Common myeloid progenitor, CD34-positive (primary cell): ENCODE measurements around the gene MCRIP2.

ENCODE experiments used
- CTCF ChIA-PET: fragments of 350-600 bp; sonication (Branson Sonifier 250); formaldehyde crosslinking; loops from one replicate; lab custom pipeline; 2021; ENCODE audit warnings: antibody characterized with exemption; lab: Charles Lee
- POLR2A ChIA-PET: fragments of 350-600 bp; sonication (Branson Sonifier 250); formaldehyde crosslinking; loops from one replicate; lab custom pipeline; 2021; ENCODE audit warnings: antibody characterized with exemption; lab: Charles Lee
- DNase-seq, 3 donors: peaks; one replicate each; pipeline versions ENCODE4 v3.0.0 to v3.0.0-alpha.2; 2013
- H3K27ac ChIP-seq, 2 experiments: 1 replicate in 1 of 2; 2 replicates in 1 of 2; pipeline ENCODE4 v1.7.0; 2013; ENCODE audit warnings: inconsistent platforms in 2 of 2, low read length in 2 of 2, mild to moderate bottlenecking in 2 of 2, low read depth in 1 of 2, moderate library complexity in 1 of 2; ENCODE audit not compliant: severe bottlenecking in 2 of 2, insufficient read depth in 1 of 2, poor library complexity in 1 of 2
- H3K27me3 ChIP-seq, 5 experiments: replicated peaks in 2 of 5; 1 replicate in 3 of 5; 2 replicates in 2 of 5; pipeline versions ENCODE4 v1.6.1 to v1.7.0; 2013; ENCODE audit warnings: low read length in 4 of 5, mild to moderate bottlenecking in 2 of 5, moderate library complexity in 2 of 5, inconsistent platforms in 1 of 5; ENCODE audit not compliant: insufficient read depth in 5 of 5, control insufficient read depth in 4 of 5
- H3K36me3 ChIP-seq, 4 experiments: 1 replicate in 2 of 4; 2 replicates in 2 of 4; pipeline versions ENCODE4 v1.6.1 to v1.7.0; 2013; ENCODE audit warnings: low read length in 3 of 4, control low read depth in 1 of 4, mild to moderate bottlenecking in 1 of 4; ENCODE audit not compliant: control insufficient read depth in 4 of 4, insufficient read depth in 4 of 4
- H3K4me1 ChIP-seq, 4 experiments: 1 replicate in 3 of 4; 2 replicates in 1 of 4; pipeline versions ENCODE4 v1.6.1 to v1.7.1; 2013; ENCODE audit warnings: low read length in 3 of 4, mild to moderate bottlenecking in 3 of 4, control low read depth in 1 of 4, inconsistent platforms in 1 of 4, moderate library complexity in 1 of 4; ENCODE audit not compliant: control insufficient read depth in 4 of 4, insufficient read depth in 4 of 4; ENCODE audit errors: control extremely low read depth in 1 of 4
- H3K4me3 ChIP-seq, 7 experiments: 1 replicate in 4 of 7; 2 replicates in 3 of 7; pipeline versions ENCODE4 v1.5.1 to v1.7.0; 2013; ENCODE audit warnings: mild to moderate bottlenecking in 7 of 7, low read length in 6 of 7, moderate library complexity in 6 of 7, inconsistent platforms in 2 of 7, low read depth in 2 of 7, control low read depth in 1 of 7; ENCODE audit not compliant: insufficient read depth in 4 of 7, control insufficient read depth in 1 of 7; ENCODE audit errors: extremely low read depth in 1 of 7
- H3K9me3 ChIP-seq, 5 experiments: 1 replicate in 4 of 5; 2 replicates in 1 of 5; pipeline versions ENCODE4 v1.6.1 to v1.7.1; 2013; ENCODE audit warnings: low read length in 4 of 5, mild to moderate bottlenecking in 2 of 5, inconsistent platforms in 1 of 5, low read depth in 1 of 5, moderate library complexity in 1 of 5; ENCODE audit not compliant: control insufficient read depth in 4 of 5, insufficient read depth in 2 of 5; ENCODE audit errors: control extremely low read depth in 1 of 5
- WGBS: methylation state at CpG from one replicate; pipeline ENCODE4 v1.1.5; 2013; ENCODE audit not compliant: insufficient coverage; 5-methylcytosine and 5-hydroxymethylcytosine counted together

MCRIP2 gene

GRCh38 chr16:624526-625070 is 17.0 kb upstream of the MCRIP2 start:
- ChIA-PET CTCF (interaction anchor here (1.6 kb wide), 1 partner anchor 24 kb away, joined by 3 read pairs; no protein-coding TSS in a partner anchor), POLR2A (interaction anchor here (0.6 kb wide), 1 partner anchor 11 kb away, joined by 4 read pairs; no protein-coding TSS in a partner anchor)
- no peaks in the 10 kb centered on the region for H3K27me3 ChIP-seq
- H3K9me3 ChIP-seq: no peaks in the 10 kb centered on the region
- 93% methylated on average over 7 of the region's 10 CpGs for WGBS
- H3K36me3 ChIP-seq: peaks cover 2 to 42% (median 18%) of the 10 kb centered on the region in 4 experiments
- no peaks in the 10 kb centered on the region for H3K4me1 ChIP-seq
- DNase-seq: no peak
- H3K4me3 ChIP-seq: no peak overlapping the region
- H3K27ac ChIP-seq: no peak overlapping the region

GRCh38 chr16:625117-625976 is 16.3 kb upstream of the MCRIP2 start:
- Histone ChIP-seq H3K27me3 (peaks cover 0 to 1% (median 0%) of the 10 kb centered on the region in 5 experiments), H3K36me3 (peaks cover 2 to 42% (median 18%) of the 10 kb centered on the region in 4 experiments), H3K27ac (no peak overlapping the region), H3K4me1 (no peaks in the 10 kb centered on the region), H3K4me3 (no peak overlapping the region), H3K9me3 (no peaks in the 10 kb centered on the region)
- ChIA-PET POLR2A (no interaction called here), CTCF (interaction anchor here (1.4 to 1.6 kb wide), 2 partner anchors 15 to 25 kb away, joined by 3 read pairs; no protein-coding TSS in a partner anchor)
- 97% methylated on average over 31 of the region's 37 CpGs for WGBS
- no peak for DNase-seq

GRCh38 chr16:625977-626765 is 15.5 kb upstream of the MCRIP2 start:
- Histone ChIP-seq H3K27ac (no peak overlapping the region), H3K9me3 (no peaks in the 10 kb centered on the region), H3K4me1 (peaks cover 0 to 6% (median 5%) of the 10 kb centered on the region in 4 experiments), H3K4me3 (no peak overlapping the region), H3K36me3 (peaks cover 2 to 39% (median 17%) of the 10 kb centered on the region in 4 experiments), H3K27me3 (peaks cover 0 to 4% (median 0%) of the 10 kb centered on the region in 5 experiments)
- no peak for DNase-seq
- POLR2A ChIA-PET: no interaction called here
- WGBS: 97% methylated on average over 28 of the region's 35 CpGs
- CTCF ChIA-PET: interaction anchor here (1.4 kb wide), 1 partner anchor 16 kb away, joined by 3 read pairs; no protein-coding TSS in a partner anchor

GRCh38 chr16:626787-627453 is 14.7 kb upstream of the MCRIP2 start:
- Histone ChIP-seq H3K9me3 (no peaks in the 10 kb centered on the region), H3K27me3 (peaks cover 0 to 7% (median 0%) of the 10 kb centered on the region in 5 experiments), H3K4me1 (peaks cover 0 to 8% (median 7%) of the 10 kb centered on the region in 4 experiments), H3K27ac (no peak overlapping the region), H3K36me3 (peaks cover 2 to 39% (median 16%) of the 10 kb centered on the region in 4 experiments), H3K4me3 (no peak overlapping the region)
- WGBS: 96% methylated on average over 27 of the region's 29 CpGs
- POLR2A ChIA-PET: no interaction called here
- CTCF ChIA-PET: interaction anchor here (1.4 kb wide), 1 partner anchor 17 kb away, joined by 3 read pairs; no protein-coding TSS in a partner anchor
- DNase-seq: no peak

- POLR2A ChIA-PET: no interaction called here
- Histone ChIP-seq H3K27me3 (peaks cover 0 to 7% (median 0%) of the 10 kb centered on the region in 5 experiments), H3K36me3 (peaks cover 2 to 46% (median 17%) of the 10 kb centered on the region in 4 experiments), H3K9me3 (no peaks in the 10 kb centered on the region), H3K27ac (no peak overlapping the region), H3K4me3 (no peak overlapping the region), H3K4me1 (peaks cover 0 to 8% (median 7%) of the 10 kb centered on the region in 4 experiments)
- CTCF ChIA-PET: no interaction called here
- WGBS: 94% methylated on average over 34 of the region's 50 CpGs
- DNase-seq: no peak
Observed at GRCh38 chr16:627454-628239, 14.0 kb upstream of the MCRIP2 start.
